UCSD-AML1 (cell line): ENCODE results near the gene SELP.
A peak's percentile ranks its signal among the peaks of the same experiment; 100 is the strongest.

Source experiments
- DNase-seq: peaks from one replicate; lab custom pipeline; 2025; ENCODE audit not compliant: unreplicated experiment; lab: John Stamatoyannopoulos, UW

Gene SELP

GRCh38 chr1:169623132-169623926 is 6.6 kb downstream of the SELP start:
- DNase-seq: no peak

GRCh38 chr1:169620565-169620964 is 9.4 kb downstream of the SELP start:
- DNase-seq: no peak

- DNase-seq: no peak
Measured at GRCh38 chr1:169618367-169618766, 11.6 kb downstream of the SELP start.

GRCh38 chr1:169615803-169616202 is 14.1 kb downstream of the SELP start:
- DNase-seq: no peak

GRCh38 chr1:169610858-169611257 is 19.1 kb downstream of the SELP start:
- DNase-seq: no peak

GRCh38 chr1:169610108-169610507 is 19.8 kb downstream of the SELP start:
- no peak for DNase-seq

GRCh38 chr1:169608226-169608625 is 21.7 kb downstream of the SELP start:
- no peak for DNase-seq

GRCh38 chr1:169604781-169605560 is 25.0 kb downstream of the SELP start:
- peak; percentile 70 for DNase-seq

- DNase-seq: no peak
Measured at GRCh38 chr1:169601096-169601881, 28.6 kb downstream of the SELP start.

GRCh38 chr1:169595764-169596711 is 33.9 kb downstream of the SELP start:
- DNase-seq: no peak

GRCh38 chr1:169594391-169594790 is 35.5 kb downstream of the SELP start:
- DNase-seq: no peak

- no peak for DNase-seq
Measured at GRCh38 chr1:169590932-169591331, 39.0 kb downstream of the SELP start.

- no peak for DNase-seq
Measured at GRCh38 chr1:169588785-169589485, 41.0 kb downstream of the SELP start.

- no peak for DNase-seq
Measured at GRCh38 chr1:169588112-169588511, 41.8 kb downstream of the SELP start.

GRCh38 chr1:169586395-169587255 is 43.3 kb downstream of the SELP start, which contains the start of gene F5:
F5 (minus strand) TSS chr1:169586481; CDS start chr1:169586386, 95 bp downstream.
- peak; percentile 77 for DNase-seq

GRCh38 chr1:169586067-169586394 is 43.9 kb downstream of the SELP start:
- no peak for DNase-seq

- no peak for DNase-seq
Measured at GRCh38 chr1:169585181-169585580, 44.7 kb downstream of the SELP start.

GRCh38 chr1:169584483-169585144 is 45.3 kb downstream of the SELP start:
- no peak for DNase-seq
